ENCODE measurements around the gene PSMD13. TPM values are rescaled to one million over a fixed set of nuclear protein-coding genes. Genes with fewer than 3 reads are reported as not detected.

PSMD13 gene
- total RNA-seq, 1 donor from 2014 or later, result 94.1 TPM

DNA sequence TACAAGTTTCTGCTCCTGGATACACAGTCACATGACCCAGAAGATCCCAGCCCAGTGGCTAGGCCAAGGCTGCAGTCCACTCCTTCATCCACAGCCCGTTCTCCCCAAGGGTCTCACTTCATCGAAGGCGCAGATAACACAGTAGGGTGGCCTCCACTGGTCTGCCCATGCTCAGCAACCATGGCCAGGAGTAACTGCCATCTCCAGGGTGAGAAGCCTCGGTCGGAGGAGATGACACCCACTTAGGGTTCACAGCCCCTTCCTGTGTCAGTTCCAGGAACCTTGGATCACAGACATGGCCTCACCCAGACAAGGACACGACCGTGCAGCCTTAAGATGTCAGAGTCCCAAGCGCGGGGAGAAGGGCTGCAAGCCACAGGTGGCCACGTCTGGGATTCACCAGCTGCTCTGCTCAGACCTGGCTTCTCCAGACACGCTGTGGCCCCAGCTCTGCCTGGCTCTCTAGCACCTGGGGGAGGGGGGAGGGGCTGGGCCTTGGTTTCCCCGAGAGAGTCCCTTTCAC lies 32.1 kb upstream of the PSMD13 start:
- DNase-seq, result no peak
- Histone ChIP-seq H3K27me3 (ENCODE audit: low read depth) (no peaks in the 10 kb centered on the region), H3K9me3 (replicated peaks) (no peaks in the 10 kb centered on the region), H3K4me1 (peaks cover 64% of the 10 kb centered on the region), H3K4me3 (no peak overlapping the region), H3K36me3 (peaks cover 34% of the 10 kb centered on the region), H3K27ac (replicated peaks) (no peak overlapping the region)
- TF ChIP-seq, protein P1, sequence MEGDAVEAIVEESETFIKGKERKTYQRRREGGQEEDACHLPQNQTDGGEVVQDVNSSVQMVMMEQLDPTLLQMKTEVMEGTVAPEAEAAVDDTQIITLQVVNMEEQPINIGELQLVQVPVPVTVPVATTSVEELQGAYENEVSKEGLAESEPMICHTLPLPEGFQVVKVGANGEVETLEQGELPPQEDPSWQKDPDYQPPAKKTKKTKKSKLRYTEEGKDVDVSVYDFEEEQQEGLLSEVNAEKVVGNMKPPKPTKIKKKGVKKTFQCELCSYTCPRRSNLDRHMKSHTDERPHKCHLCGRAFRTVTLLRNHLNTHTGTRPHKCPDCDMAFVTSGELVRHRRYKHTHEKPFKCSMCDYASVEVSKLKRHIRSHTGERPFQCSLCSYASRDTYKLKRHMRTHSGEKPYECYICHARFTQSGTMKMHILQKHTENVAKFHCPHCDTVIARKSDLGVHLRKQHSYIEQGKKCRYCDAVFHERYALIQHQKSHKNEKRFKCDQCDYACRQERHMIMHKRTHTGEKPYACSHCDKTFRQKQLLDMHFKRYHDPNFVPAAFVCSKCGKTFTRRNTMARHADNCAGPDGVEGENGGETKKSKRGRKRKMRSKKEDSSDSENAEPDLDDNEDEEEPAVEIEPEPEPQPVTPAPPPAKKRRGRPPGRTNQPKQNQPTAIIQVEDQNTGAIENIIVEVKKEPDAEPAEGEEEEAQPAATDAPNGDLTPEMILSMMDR (IDR thresholded peaks at IDR 0.05; ENCODE audit: borderline replicate concordance), result no peak
- intact Hi-C loops (cut with micrococcal nuclease), result no loop called here

DNA sequence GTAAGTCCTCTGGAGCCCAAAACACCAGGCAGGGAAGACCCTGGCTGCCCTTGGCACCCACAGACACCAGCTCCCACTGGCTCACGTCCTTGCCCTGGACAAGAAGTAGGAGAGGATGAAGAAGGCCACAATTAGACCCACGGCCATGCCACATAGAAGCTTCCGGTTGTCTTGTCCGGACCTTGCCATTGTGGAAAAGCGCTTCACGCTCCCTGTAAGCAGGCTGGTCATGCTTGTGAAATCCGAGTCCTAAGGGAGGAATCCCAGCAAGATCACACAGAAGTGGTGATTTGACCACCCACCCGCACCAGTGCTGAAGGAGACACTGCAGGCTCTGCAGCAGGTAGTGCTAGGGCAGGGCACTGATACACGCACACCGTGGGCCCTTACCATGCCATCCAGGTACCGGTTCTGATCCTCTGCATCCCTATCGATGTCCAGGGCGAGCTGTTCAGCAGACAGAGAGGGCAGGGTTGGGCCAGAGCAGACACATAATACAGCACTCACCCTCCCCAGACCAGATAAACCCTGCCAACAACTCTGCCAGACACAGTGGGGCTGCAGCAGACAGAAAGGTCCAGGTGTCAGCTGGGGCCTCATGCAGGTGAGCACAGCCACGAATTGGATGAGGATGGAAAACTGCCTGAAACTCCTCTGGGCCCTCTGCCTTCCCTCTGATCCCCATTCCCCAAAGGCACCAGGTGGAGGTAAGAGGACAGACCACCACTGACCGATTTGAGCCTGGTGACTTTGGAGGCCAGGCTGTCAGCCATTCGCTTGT lies 31.4 kb upstream of the PSMD13 start:
- TF ChIP-seq, protein P1 (IDR thresholded peaks at IDR 0.05; ENCODE audit: borderline replicate concordance), result no peak
- H3K9me3 ChIP-seq (replicated peaks), result no peaks in the 10 kb centered on the region
- H3K27ac ChIP-seq (replicated peaks), result peak overlapping the region; percentile 100
- no peaks in the 10 kb centered on the region for H3K27me3 ChIP-seq (ENCODE audit: low read depth)
- peaks cover 42% of the 10 kb centered on the region for H3K36me3 ChIP-seq
- peak overlapping the region; percentile 95 for H3K4me3 ChIP-seq
- intact Hi-C loops (cut with micrococcal nuclease), result no loop called here
- DNase-seq, result no peak
- peaks cover 72% of the 10 kb centered on the region for H3K4me1 ChIP-seq

DNA sequence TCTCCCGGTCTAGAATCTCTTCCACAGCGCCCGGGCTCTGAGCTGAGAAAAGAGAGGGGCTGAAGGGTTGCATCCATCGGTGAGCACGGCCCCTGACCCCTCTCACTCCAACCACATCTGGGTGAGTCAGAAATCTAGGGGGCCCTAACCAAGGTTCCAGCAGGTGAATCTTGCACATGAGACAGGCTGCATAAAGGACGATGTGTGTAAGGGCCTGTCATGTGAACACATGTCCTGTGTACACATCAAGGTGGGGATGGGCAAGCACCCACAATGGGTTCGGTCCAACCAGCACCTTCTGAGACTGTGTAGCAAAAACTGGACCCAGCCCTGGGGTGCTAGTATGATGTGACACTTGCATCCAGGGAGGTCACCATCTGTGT lies 30.8 kb upstream of the PSMD13 start:
- DNase-seq, result no peak
- Histone ChIP-seq H3K27ac (replicated peaks) (peak overlapping the region; percentile 100), H3K9me3 (replicated peaks) (no peaks in the 10 kb centered on the region), H3K4me3 (peak overlapping the region; percentile 95), H3K36me3 (peaks cover 46% of the 10 kb centered on the region), H3K4me1 (peaks cover 78% of the 10 kb centered on the region), H3K27me3 (ENCODE audit: low read depth) (no peaks in the 10 kb centered on the region)
- TF ChIP-seq, protein P1 (IDR thresholded peaks at IDR 0.05; ENCODE audit: borderline replicate concordance), result no peak
- intact Hi-C loops (cut with micrococcal nuclease), result no loop called here

DNA sequence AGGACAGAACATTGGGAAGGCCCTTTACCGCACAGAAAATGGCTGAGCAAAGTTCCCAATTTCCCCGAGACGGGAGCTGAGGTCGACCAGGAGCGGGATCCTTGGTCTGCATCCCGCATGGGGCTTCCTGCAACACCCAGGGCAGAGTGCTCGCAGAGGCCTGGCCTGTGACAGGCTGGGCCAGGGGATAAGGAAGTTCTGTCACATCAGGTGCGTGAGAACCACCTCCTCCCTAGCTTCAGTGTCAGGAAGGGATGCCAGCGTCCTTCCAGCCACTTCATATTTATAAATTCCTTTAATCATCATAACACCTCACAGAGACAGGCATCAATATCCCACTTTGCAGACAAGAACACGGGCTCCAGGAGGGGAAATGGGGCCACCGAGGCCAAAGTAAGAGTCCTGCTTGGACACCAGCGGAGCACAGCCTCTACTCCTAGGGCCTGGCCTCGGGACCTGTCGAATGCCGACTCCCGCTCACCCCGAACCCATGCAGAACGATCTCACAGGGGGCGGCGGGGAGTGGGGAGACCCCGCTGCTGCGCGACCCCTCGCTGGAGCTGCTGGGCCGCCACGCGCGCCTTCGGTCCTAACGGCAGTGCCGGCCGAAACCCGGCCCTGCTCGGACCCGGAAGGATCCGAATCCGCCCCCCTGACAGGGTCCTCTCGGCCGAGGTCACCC lies 30.1 kb upstream of the PSMD13 start:
- H3K36me3 ChIP-seq, result peaks cover 51% of the 10 kb centered on the region
- H3K4me3 ChIP-seq, result peak overlapping the region; percentile 95
- TF ChIP-seq, protein P1 (IDR thresholded peaks at IDR 0.05; ENCODE audit: borderline replicate concordance), result no peak
- intact Hi-C loops (cut with micrococcal nuclease), result no loop called here
- peak overlapping the region; percentile 100 for H3K27ac ChIP-seq (replicated peaks)
- H3K4me1 ChIP-seq, result peaks cover 84% of the 10 kb centered on the region
- no peaks in the 10 kb centered on the region for H3K9me3 ChIP-seq (replicated peaks)
- H3K27me3 ChIP-seq (ENCODE audit: low read depth), result no peaks in the 10 kb centered on the region
- no peak for DNase-seq

DNA sequence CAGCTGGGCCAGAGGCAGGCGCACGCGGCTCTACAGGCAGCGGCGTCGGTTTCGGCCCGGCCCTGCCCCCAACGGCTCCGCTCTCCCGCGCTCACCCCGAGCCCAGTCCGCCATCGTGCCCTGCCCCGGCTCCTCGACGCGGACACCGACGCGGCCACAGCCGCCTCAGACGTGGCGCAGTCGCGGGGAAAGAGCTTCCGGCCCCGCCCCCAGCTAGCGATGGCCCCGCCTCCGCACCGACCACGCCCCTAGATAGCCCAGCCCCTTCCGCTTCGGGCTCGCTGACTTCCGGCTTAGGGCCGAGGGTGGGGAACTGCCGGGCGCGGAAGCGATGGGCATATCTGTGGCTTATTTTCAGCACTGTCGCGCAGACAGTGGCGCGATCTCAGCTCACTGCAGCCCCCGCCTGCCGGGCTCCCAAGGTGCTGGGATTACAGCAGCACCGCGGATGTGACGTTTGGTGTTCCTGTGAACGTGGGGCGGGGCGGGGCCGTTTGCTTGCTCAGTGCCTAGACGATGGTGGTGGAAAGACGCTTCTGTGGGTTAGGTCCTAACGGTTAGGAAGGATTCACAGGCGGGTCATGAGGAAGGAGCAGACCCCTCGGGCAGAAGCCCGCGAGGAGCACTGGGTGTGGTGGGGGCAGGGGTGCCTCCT lies 29.4 kb upstream of the PSMD13 start, which contains the start of the genes BET1L and RIC8A:
Gene BET1L (minus strand): TSS at position 192 of the 655 bp plus-strand sequence. CDS start 78 bp downstream, at position 114.
Gene RIC8A (plus strand): TSS at position 501 of the 655 bp plus-strand sequence. CDS start 1,147 bp downstream, outside the sequence.
- Histone ChIP-seq H3K27ac (replicated peaks) (peak within 1 kb of the TSS; percentile 100), H3K27me3 (ENCODE audit: low read depth) (no peaks in the 10 kb centered on the region), H3K9me3 (replicated peaks) (no peaks in the 10 kb centered on the region), H3K36me3 (peaks cover 57% of the 10 kb centered on the region), H3K4me3 (peak within 1 kb of the TSS; percentile 95), H3K4me1 (peaks cover 84% of the 10 kb centered on the region)
- intact Hi-C loops (cut with micrococcal nuclease), result no loop called here
- peak; percentile 95 for DNase-seq
- TF ChIP-seq, protein P1 (IDR thresholded peaks at IDR 0.05; ENCODE audit: borderline replicate concordance), result no peak

All from left ventricle myocardium inferior (tissue), 1 donor.